Activated CD8-positive, alpha-beta memory T cell treated with anti-CD3 and anti-CD28 coated beads for 36 hours (primary cell): Measurements from ENCODE around the gene NQO1. TPM values are rescaled to one million over a fixed set of nuclear protein-coding genes. Genes with fewer than 3 reads are reported as not detected.

Experiments used
- CTCF ChIA-PET: fragments of 350-600 bp; sonication (Branson Sonifier 250); formaldehyde crosslinking; loops from one replicate; lab custom pipeline; 2021; ENCODE audit warnings: antibody characterized with exemption; lab: Charles Lee
- POLR2A ChIA-PET: fragments of 350-600 bp; sonication (Branson Sonifier 250); formaldehyde crosslinking; loops from one replicate; lab custom pipeline; 2021; ENCODE audit warnings: antibody characterized with exemption; lab: Charles Lee
- total RNA-seq, 2 experiments: library from RNA; stranded (reverse); gene quantifications; one replicate each; pipeline ENCODE4 v1.2.3, GENCODE V29; 2021

NQO1 gene
- total RNA-seq, 2 experiments from 2014 or later, result 13.4 to 13.7 TPM

- ChIA-PET POLR2A (no interaction called here), CTCF (interaction anchor here (0.7 to 0.8 kb wide), 2 partner anchors 31 to 42 kb away, joined by 3 to 4 read pairs; partner anchors contain the start of gene NOB1)
Measured at GRCh38 chr16:69712914-69713581, 13.3 kb downstream of the NQO1 start.

- ChIA-PET POLR2A (no interaction called here), CTCF (interaction anchor here (0.9 kb wide), 1 partner anchor 218 kb away, joined by 3 read pairs; no protein-coding TSS in a partner anchor)
Measured at GRCh38 chr16:69712277-69712676, 14.1 kb downstream of the NQO1 start.

- POLR2A ChIA-PET, result no interaction called here
Measured at GRCh38 chr16:69711115-69711740, 15.1 kb downstream of the NQO1 start.

GRCh38 chr16:69709456-69710084 lies 16.8 kb downstream of the NQO1 start:
- ChIA-PET CTCF (interaction anchor here (0.7 to 1.7 kb wide), 4 partner anchors 18 to 52 kb away, joined by 3 to 8 read pairs (median 4); partner anchors contain the start of genes NOB1 and WWP2), POLR2A (no interaction called here)

More at GRCh38 chr16:69711115-69711740, 15.1 kb downstream of the NQO1 start:
- CTCF ChIA-PET, result interaction anchor here (0.6 to 1.0 kb wide), 3 partner anchors 17 to 219 kb away, joined by 3 read pairs; partner anchors contain the start of gene NOB1

GRCh38 chr16:69707920-69708683 lies 18.3 kb downstream of the NQO1 start:
- CTCF ChIA-PET, result interaction anchor here (1.1 to 2.1 kb wide), 3 partner anchors 19 to 46 kb away, joined by 3 to 8 read pairs (median 4); partner anchors contain the start of gene NOB1
- POLR2A ChIA-PET, result no interaction called here

- ChIA-PET CTCF (interaction anchor here (0.7 to 2.1 kb wide), 2 partner anchors 48 to 646 kb away, joined by 3 to 8 read pairs; partner anchors contain the start of gene NOB1), POLR2A (interaction anchor here (0.6 kb wide), 1 partner anchor 840 kb away, joined by 3 read pairs; no protein-coding TSS in a partner anchor)
Measured at GRCh38 chr16:69706975-69707340, 19.4 kb downstream of the NQO1 start.

GRCh38 chr16:69706256-69706974 lies 19.9 kb downstream of the NQO1 start:
- CTCF ChIA-PET, result interaction anchor here (0.7 to 2.1 kb wide), 2 partner anchors 48 to 647 kb away, joined by 3 to 8 read pairs; partner anchors contain the start of gene NOB1
- POLR2A ChIA-PET, result interaction anchor here (0.6 to 0.7 kb wide), 2 partner anchors 266 to 840 kb away, joined by 3 read pairs; no protein-coding TSS in a partner anchor

- ChIA-PET POLR2A (no interaction called here), CTCF (interaction anchor here (2.1 kb wide), 1 partner anchor 51 kb away, joined by 4 read pairs; the partner anchor contains the start of gene NOB1)
Measured at GRCh38 chr16:69703638-69704037, 22.7 kb downstream of the NQO1 start.

- CTCF ChIA-PET, result no interaction called here
- POLR2A ChIA-PET, result no interaction called here
Measured at GRCh38 chr16:69701866-69702265, 24.5 kb downstream of the NQO1 start.

- POLR2A ChIA-PET, result no interaction called here
- CTCF ChIA-PET, result interaction anchor here (0.5 kb wide), 1 partner anchor 123 kb away, joined by 3 read pairs; no protein-coding TSS in a partner anchor
Measured at GRCh38 chr16:69701452-69701851, 24.9 kb downstream of the NQO1 start.

GRCh38 chr16:69699915-69700314 lies 26.4 kb downstream of the NQO1 start:
- CTCF ChIA-PET, result interaction anchor here (0.6 kb wide), 1 partner anchor 58 kb away, joined by 3 read pairs; no protein-coding TSS in a partner anchor
- POLR2A ChIA-PET, result no interaction called here

GRCh38 chr16:69698404-69698803 lies 28.0 kb downstream of the NQO1 start:
- POLR2A ChIA-PET, result no interaction called here
- CTCF ChIA-PET, result no interaction called here

- ChIA-PET CTCF (no interaction called here), POLR2A (no interaction called here)
Measured at GRCh38 chr16:69693916-69694315, 32.4 kb downstream of the NQO1 start.

- ChIA-PET POLR2A (no interaction called here), CTCF (interaction anchor here (0.6 kb wide), 1 partner anchor 40 kb away, joined by 3 read pairs; no protein-coding TSS in a partner anchor)
Measured at GRCh38 chr16:69691980-69692911, 34.1 kb downstream of the NQO1 start.

- POLR2A ChIA-PET, result no interaction called here
Measured at GRCh38 chr16:69688589-69688988, 37.8 kb downstream of the NQO1 start.

GRCh38 chr16:69680358-69680757 lies 46.0 kb downstream of the NQO1 start:
- ChIA-PET POLR2A (no interaction called here), CTCF (no interaction called here)

More at GRCh38 chr16:69688589-69688988, 37.8 kb downstream of the NQO1 start:
- CTCF ChIA-PET, result no interaction called here
